ENCODE results near the gene SAMM50. TPM values are rescaled to one million over a fixed set of nuclear protein-coding genes. Genes with fewer than 3 reads are reported as not detected.

Gene SAMM50
- total and polyA plus RNA-seq, 5 experiments from 2014 or later: 37.7 to 71.6 (median 70.2) TPM

Other genes starting within 250 kb of the SAMM50 start
- 1 to 10 TPM in 1 of 2 experiments, under 1 TPM in 1; 0.58 to 1.7 TPM for gene EFCAB6, start 143.1 kb upstream of the SAMM50 start, total RNA-seq
- under 1 TPM in 1 of 3 donors, not detected in 2; 0.14 TPM for gene EFCAB6, start 143.1 kb upstream of the SAMM50 start, polyA plus RNA-seq
- not detected for gene SULT4A1, start 92.9 kb upstream of the SAMM50 start, total RNA-seq
- not detected for gene SULT4A1, start 92.9 kb upstream of the SAMM50 start, polyA plus RNA-seq
- gene PNPLA5, start 63.4 kb upstream of the SAMM50 start, total RNA-seq: not detected
- not detected for gene PNPLA5, start 63.4 kb upstream of the SAMM50 start, polyA plus RNA-seq
- gene PNPLA3, start 31.6 kb upstream of the SAMM50 start, total RNA-seq: under 1 TPM; 0.60 to 0.63 TPM
- not detected for gene PNPLA3, start 31.6 kb upstream of the SAMM50 start, polyA plus RNA-seq
- gene PARVB, start 68.9 kb downstream of the SAMM50 start, total RNA-seq: 1 to 10 TPM; 6.9 to 7.0 TPM
- gene PARVB, start 68.9 kb downstream of the SAMM50 start, polyA plus RNA-seq: under 1 TPM in 1 of 3 donors, not detected in 2; 0.91 TPM
- 100 to 1,000 TPM; 224 to 229 TPM for gene PARVG, start 225.5 kb downstream of the SAMM50 start, total RNA-seq
- 10 to 100 TPM; 60.6 to 77.8 (median 67.0) TPM for gene PARVG, start 225.5 kb downstream of the SAMM50 start, polyA plus RNA-seq

All from naive thymus-derived CD8-positive, alpha-beta T cell (primary cell).